ENCODE data around the gene PPM1H.
A peak's percentile ranks its signal among the peaks of the same experiment; 100 is the strongest.
"Not testable (repeated sequence)": the region's sequence is repeated elsewhere in the genome, so short reads cannot be mapped to it uniquely, and the experiment has no call there.

PPM1H gene

DNA sequence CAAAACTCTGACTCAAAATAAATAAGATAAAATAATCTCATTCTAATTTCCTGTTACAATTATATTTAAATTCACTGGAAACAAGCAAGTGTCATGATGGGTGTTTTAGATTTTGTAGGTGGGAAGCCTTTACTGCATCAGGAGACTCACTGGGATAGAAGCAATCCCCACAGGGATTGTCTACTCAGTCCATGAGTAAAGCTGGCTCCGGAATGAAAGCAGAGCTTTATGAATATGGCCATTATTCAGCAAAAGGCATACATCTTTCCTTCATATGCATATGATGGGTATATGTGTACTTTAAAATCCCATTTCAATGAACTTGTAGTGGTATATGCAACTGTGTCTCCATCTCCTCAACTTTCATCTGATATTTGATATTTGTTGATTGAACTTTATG lies 25.4 kb upstream of the PPM1H start:
- FAIRE-seq (no peak), DNase-seq (ENCODE audit: insufficient read length, low spot score) (no peak)
- no peak for TF ChIP-seq POLR2A (IDR thresholded peaks at IDR 0.05; ENCODE audit: low read depth, low read length)

GRCh38 chr12:62959745-62960144 lies 24.8 kb upstream of the PPM1H start:
- FAIRE-seq, result no peak
- no peak for TF ChIP-seq POLR2A (IDR thresholded peaks at IDR 0.05; ENCODE audit: low read depth, low read length)
- DNase-seq (ENCODE audit: insufficient read length, low spot score), result no peak

GRCh38 chr12:62957233-62957953 lies 22.4 kb upstream of the PPM1H start:
- peak; percentile 70 for FAIRE-seq

DNA sequence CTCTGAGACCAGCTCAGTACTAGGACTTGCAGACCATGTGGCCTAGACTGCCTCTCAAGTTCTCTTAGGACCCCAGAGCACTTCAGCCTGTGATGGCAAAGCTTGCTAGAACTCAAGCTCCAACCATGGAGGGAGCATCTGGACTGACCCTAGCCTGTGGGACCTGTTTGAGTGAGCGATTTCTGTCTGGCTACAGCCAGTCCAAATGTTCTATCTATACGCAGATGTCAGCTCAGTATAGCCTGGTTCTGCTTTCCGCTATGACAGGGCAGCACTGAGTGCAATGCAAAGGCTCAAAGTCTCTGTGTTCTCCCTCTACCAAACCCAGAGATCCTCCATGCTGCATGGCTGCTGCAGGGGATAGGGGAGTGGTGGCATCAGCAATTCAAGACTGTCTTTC lies 20.7 kb upstream of the PPM1H start:
- no peak for DNase-seq (ENCODE audit: insufficient read length, low spot score)
- TF ChIP-seq POLR2A (IDR thresholded peaks at IDR 0.05; ENCODE audit: low read depth, low read length), result no peak
- FAIRE-seq, result no peak

More at GRCh38 chr12:62957233-62957953, 22.4 kb upstream of the PPM1H start:
- DNase-seq (ENCODE audit: insufficient read length, low spot score), result no peak
- TF ChIP-seq POLR2A (IDR thresholded peaks at IDR 0.05; ENCODE audit: low read depth, low read length), result no peak

GRCh38 chr12:62950317-62950716 lies 15.4 kb upstream of the PPM1H start:
- no peak for FAIRE-seq
- TF ChIP-seq POLR2A (IDR thresholded peaks at IDR 0.05; ENCODE audit: low read depth, low read length), result no peak
- no peak for DNase-seq (ENCODE audit: insufficient read length, low spot score)

DNA sequence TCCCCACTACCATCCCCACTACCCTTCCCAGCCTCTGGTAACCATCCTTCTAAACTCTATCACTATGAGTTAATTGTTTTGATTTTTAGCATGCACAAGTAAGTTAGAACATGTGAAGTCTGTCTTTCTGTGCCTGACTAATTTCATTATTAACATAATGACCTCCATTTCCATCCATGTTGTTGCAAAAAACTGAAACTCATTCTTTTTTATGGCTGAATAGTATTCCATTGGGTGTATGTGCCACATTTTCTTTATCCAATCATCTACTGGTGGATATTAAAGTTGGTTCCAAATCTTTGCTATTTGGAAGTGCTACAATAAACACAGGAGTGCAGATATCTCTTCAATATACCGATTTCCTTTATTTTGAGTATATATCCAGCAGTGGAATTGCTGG lies 13.2 kb upstream of the PPM1H start:
- FAIRE-seq, result no peak
- DNase-seq (ENCODE audit: insufficient read length, low spot score), result no peak
- no peak for TF ChIP-seq POLR2A (IDR thresholded peaks at IDR 0.05; ENCODE audit: low read depth, low read length)

DNA sequence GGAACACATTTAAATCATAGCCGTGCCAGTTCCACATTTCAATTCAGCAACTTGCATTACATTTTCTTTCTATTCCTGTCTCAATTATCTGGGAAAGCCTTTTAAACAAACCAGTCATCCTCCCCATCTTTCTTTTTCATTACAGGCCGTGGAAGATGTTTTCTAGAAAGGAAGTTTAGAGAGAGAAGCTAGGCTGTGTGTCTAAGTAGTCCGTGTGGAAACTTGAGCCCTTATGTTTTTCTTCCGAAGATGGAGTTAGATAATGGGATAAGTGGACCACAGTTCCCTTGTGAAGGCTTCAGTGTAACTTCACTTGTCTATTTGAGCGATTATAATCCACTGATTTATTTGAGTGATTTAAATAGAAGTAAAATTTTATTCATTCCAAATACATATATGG lies 12.4 kb upstream of the PPM1H start:
- no peak for DNase-seq (ENCODE audit: insufficient read length, low spot score)
- FAIRE-seq, result no peak
- no peak for TF ChIP-seq POLR2A (IDR thresholded peaks at IDR 0.05; ENCODE audit: low read depth, low read length)

GRCh38 chr12:62943779-62944395 lies 8.9 kb upstream of the PPM1H start:
- no peak for TF ChIP-seq POLR2A (IDR thresholded peaks at IDR 0.05; ENCODE audit: low read depth, low read length)
- DNase-seq (ENCODE audit: insufficient read length, low spot score), result no peak
- no peak for FAIRE-seq

GRCh38 chr12:62942316-62942715 lies 7.4 kb upstream of the PPM1H start:
- not testable (repeated sequence) for FAIRE-seq

DNA sequence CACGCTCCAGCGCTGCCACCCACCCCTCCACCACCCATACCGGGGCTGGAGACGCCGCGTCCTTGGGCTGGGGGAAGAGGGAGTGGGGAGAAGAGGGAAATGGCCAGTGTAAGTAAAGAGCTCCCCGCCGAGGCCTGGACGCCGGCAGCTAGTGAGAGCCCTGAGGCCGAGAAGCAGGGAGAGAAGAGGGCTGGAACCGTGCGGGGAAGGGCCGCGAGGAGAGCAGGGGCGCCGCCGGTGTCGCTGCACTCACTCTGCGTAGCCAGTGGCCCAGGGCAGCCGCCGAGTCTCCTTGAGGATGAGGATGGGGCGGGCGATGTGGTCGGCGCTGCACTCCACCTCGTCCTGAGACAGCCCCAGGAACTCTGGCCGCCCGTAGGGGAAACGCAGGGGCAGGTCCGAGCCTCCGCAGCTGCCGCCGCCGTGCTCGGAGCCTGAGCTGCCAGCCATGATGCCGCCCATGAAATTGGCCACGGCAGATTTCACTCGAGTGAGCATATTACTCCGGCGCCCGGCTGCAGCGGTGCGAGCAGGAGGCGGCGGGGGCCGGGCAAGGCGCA lies 631 bp downstream of the PPM1H start:
- TF ChIP-seq POLR2A (IDR thresholded peaks at IDR 0.05; ENCODE audit: low read depth, low read length), result no peak
- FAIRE-seq (no peak), DNase-seq (ENCODE audit: insufficient read length, low spot score) (peak; percentile 38)

More at GRCh38 chr12:62942316-62942715, 7.4 kb upstream of the PPM1H start:
- not testable (repeated sequence) for DNase-seq (ENCODE audit: insufficient read length, low spot score)

DNA sequence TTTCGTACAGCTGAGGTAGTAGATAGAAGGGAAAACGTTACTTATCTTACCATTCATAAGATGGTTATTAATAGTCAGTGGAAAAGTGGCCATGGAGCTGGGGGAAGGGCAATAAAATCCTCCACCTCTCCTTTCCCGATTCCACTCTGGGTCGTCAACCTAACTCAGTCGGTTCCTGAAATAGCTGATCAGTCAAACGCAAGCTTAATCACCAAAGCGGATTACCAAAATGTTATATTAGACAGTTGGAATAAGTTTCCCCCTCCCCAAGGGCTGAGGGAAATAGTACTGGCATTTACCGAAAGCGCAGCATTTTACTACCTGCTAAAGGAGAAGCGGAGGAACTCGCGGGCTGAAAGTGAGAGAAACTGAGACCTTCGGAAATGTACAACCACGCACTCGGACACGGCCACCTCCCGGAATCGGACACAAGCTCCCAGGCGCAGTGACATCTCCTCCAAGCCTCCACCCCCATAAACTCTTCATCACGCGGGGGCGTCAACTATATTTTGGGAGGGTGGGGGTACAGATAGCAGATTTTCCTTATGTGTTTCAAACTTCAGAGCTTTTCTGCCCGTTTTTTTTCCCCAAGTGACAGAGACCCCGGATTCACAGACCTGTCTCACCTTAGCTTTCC lies 1.2 kb downstream of the PPM1H start:
- no peak for FAIRE-seq
- no peak for DNase-seq (ENCODE audit: insufficient read length, low spot score)

GRCh38 chr12:62933220-62933601 lies 1.7 kb downstream of the PPM1H start:
- DNase-seq (ENCODE audit: insufficient read length, low spot score), result no peak
- FAIRE-seq, result no peak
- TF ChIP-seq POLR2A (IDR thresholded peaks at IDR 0.05; ENCODE audit: low read depth, low read length), result no peak

More for the DNA sequence above, 1.2 kb downstream of the PPM1H start:
- no peak for TF ChIP-seq POLR2A (IDR thresholded peaks at IDR 0.05; ENCODE audit: low read depth, low read length)

DNA sequence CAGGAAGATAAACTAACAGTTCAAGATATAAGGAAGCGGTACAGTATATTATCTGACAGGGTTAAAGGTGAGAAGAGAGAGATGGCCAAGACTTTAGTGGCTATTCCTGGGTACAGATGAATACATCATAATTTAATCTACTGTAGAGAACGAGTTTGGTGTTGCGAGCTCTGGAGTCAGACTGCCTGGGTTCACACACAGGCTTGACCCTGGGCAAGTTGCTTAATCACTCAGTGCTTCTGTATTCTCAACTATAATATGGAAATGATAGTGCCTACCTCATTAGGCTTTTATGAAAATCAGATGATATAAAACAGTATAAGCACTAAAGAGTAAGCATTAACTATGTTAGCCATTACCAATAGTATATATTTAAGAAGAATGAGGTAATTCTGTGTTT lies 3.5 kb downstream of the PPM1H start:
- TF ChIP-seq POLR2A (IDR thresholded peaks at IDR 0.05; ENCODE audit: low read depth, low read length), result no peak
- FAIRE-seq (no peak), DNase-seq (ENCODE audit: insufficient read length, low spot score) (no peak)

GRCh38 chr12:62930546-62931425 lies 4.2 kb downstream of the PPM1H start:
- TF ChIP-seq POLR2A (IDR thresholded peaks at IDR 0.05; ENCODE audit: low read depth, low read length), result no peak
- FAIRE-seq (peak; percentile 53), DNase-seq (ENCODE audit: insufficient read length, low spot score) (no peak)
